ENCODE data around the gene COL20A1. TPM values are rescaled to one million over a fixed set of nuclear protein-coding genes. Genes with fewer than 3 reads are reported as not detected.

COL20A1 gene
- total RNA-seq, 3 donors from 2014 or later: not detected

- DNase-seq: no peak
- Histone ChIP-seq H3K4me3 (no peak overlapping the region), H3K4me1 (ENCODE audit: low read depth) (no peaks in the 10 kb centered on the region), H3K9me3 (no peaks in the 10 kb centered on the region), H3K36me3 (ENCODE audit: low read depth) (no peaks in the 10 kb centered on the region)
- intact Hi-C loops (cut with DNase I, micrococcal nuclease): no loop called here
- no peak for TF ChIP-seq CTCF (IDR thresholded peaks at IDR 0.05)
- ATAC-seq: no peak
Measured at GRCh38 chr20:63359164-63359934, 66.4 kb downstream of the COL20A1 start.

GRCh38 chr20:63359937-63360849 is 67.2 kb downstream of the COL20A1 start:
- Histone ChIP-seq H3K36me3 (ENCODE audit: low read depth) (no peaks in the 10 kb centered on the region), H3K9me3 (no peaks in the 10 kb centered on the region), H3K4me1 (ENCODE audit: low read depth) (no peaks in the 10 kb centered on the region), H3K4me3 (no peak overlapping the region)
- no peak for ATAC-seq
- no peak for TF ChIP-seq CTCF (IDR thresholded peaks at IDR 0.05)
- intact Hi-C loops (cut with DNase I, micrococcal nuclease): no loop called here
- no peak for DNase-seq

GRCh38 chr20:63360850-63361518 is 68.0 kb downstream of the COL20A1 start, which contains the start of gene CHRNA4:
Gene CHRNA4 (minus strand): TSS chr20:63361349. CDS start chr20:63361165, 184 bp downstream.
- DNase-seq (no peak), ATAC-seq (no peak)
- Histone ChIP-seq H3K4me3 (no peak within 1 kb of the TSS), H3K9me3 (no peaks in the 10 kb centered on the region), H3K36me3 (ENCODE audit: low read depth) (no peaks in the 10 kb centered on the region), H3K4me1 (ENCODE audit: low read depth) (no peaks in the 10 kb centered on the region)
- TF ChIP-seq CTCF (IDR thresholded peaks at IDR 0.05): no peak
- intact Hi-C loops (cut with DNase I, micrococcal nuclease): no loop called here

- Histone ChIP-seq H3K4me1 (ENCODE audit: low read depth) (no peaks in the 10 kb centered on the region), H3K36me3 (ENCODE audit: low read depth) (no peaks in the 10 kb centered on the region), H3K9me3 (no peaks in the 10 kb centered on the region), H3K4me3 (no peak overlapping the region)
- TF ChIP-seq CTCF (IDR thresholded peaks at IDR 0.05): no peak
- intact Hi-C loops (cut with DNase I, micrococcal nuclease): no loop called here
- DNase-seq (no peak), ATAC-seq (no peak)
Measured at GRCh38 chr20:63361519-63362435, 68.8 kb downstream of the COL20A1 start.
